Measurements from ENCODE around the gene APRT.
"Not testable (repeated sequence)": the region's sequence is repeated elsewhere in the genome, so short reads cannot be mapped to it uniquely, and the experiment has no call there.

The APRT gene

DNA sequence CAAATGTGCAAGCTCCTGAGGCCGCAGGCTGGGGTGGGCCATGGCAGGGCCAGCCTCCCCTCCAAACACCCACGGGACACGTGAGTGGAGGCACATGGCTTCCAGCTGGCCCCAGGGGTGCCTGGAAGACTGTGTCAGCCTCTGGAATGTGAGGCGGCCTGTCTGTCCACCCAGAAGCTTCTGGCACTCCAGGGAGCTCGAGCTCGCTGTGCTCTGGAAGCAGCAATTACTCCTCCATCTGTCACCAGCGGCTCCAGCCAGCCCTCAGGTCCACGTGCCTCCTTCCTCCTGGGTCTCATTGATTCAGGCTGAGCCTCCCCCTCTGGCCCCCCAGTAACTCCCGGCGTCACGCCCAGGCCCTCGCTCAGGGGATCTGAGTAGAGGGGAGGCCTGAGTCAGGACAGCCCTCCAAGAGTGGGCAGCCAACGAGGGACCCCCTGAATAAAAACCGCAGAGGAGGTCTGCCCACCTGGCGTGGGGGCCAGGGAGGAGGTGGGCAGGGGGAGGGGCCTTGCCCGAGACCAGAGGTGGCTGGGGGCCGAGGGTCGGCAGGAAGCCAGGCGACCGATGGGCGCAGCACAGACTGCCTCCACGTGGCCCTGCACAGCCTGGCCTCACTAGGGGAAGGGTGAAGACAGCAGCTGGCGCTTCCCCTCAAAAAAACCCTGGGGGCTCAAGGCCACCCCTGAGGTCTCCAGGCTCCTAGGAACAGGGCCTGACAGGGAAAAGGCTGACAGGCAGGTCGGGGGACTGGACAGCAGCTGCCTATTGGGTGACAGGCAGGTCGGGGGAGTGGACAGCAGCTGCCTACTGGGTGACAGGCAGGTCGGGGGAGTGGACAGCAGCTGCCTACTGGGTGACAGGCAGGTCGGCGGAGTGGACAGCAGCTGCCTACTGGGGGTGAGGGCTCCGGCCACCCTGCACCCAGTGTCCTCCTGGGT, 38.6 kb downstream of the APRT start:
- DNase-seq (ENCODE audit: low read depth) = peak; percentile 87

DNA sequence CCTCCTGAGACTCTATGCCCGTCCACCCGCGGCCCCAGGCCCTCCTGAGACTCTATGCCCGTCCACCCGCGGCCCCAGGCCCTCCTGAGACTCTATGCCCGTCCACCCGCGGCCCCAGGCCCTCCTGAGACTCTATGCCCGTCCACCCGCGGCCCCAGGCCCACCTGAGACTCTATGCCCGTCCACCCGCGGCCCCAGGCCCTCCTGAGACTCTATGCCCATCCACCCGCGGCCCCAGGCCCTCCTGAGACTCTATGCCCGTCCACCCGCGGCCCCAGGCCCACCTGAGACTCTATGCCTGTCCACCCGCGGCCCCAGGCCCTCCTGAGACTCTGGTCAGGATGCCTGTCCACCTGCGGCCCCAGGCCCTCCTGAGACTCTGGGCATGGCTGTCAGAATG, 39.9 kb downstream of the APRT start:
- not testable (repeated sequence) for DNase-seq (ENCODE audit: low read depth)

DNA sequence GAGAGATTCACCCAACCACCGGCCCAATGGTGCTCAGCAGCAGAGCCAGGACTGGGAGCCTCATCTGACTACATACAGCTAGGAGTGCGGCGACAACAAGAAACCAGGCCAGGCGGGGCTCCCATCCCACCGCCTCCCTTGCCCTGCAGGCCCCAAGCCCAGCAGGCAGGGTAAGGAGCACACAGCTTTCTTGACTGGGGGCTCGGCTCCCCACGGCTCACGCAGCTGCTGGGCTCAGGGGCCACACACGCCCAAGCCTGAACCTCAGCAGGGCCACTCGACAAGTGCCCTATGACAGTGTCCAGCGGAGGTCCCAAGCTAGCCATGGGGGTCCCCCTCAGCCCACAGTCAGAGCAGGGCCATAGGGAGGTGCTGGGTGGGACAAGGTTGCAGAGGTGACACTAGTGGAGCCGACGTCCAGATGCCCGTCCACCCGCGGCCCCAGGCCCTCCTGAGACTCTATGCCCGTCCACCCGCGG, 40.4 kb downstream of the APRT start:
- DNase-seq (ENCODE audit: low read depth) = no peak

DNA sequence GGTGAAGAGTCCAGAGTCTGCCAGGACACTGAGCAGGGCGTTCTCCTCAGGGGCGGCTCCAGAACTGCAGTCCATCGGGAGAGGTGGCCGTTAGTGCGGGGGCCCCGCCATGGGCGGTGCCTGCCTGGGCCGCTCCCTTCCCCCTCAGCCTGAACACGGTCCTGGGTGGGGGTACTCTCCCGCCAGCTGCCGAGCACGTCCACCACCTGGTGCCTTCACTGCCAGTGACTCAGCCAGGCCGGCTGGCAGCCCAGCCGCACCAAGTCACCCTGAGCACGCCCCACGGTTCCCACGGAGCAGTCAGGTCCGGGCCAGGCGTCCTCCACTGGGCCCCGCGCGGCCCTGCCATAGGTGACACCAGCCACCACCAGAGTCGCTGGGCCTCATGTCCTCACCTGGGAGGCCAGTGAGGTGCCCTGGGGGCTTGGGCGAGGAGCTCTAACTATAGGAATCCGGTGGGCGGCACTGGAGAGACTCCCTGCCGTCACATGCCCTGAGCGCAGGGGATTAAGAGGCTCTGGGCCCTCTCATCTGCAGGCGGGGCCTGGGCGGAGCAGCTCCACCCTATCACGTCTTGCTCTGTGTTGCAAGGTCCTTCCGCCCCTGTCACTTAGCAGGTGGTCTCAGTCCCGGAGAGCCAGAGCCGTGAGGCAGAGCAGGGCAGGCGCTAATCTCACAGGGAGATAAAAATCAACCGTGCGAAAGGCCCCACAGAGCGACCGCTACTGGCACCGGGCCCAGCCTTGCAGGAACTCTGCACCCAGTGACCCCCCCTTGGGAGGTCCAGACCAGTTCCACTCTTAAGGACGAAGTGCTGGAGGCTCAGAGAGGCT, 41.1 kb downstream of the APRT start:
- peak; percentile 29 for DNase-seq (ENCODE audit: low read depth)

DNA sequence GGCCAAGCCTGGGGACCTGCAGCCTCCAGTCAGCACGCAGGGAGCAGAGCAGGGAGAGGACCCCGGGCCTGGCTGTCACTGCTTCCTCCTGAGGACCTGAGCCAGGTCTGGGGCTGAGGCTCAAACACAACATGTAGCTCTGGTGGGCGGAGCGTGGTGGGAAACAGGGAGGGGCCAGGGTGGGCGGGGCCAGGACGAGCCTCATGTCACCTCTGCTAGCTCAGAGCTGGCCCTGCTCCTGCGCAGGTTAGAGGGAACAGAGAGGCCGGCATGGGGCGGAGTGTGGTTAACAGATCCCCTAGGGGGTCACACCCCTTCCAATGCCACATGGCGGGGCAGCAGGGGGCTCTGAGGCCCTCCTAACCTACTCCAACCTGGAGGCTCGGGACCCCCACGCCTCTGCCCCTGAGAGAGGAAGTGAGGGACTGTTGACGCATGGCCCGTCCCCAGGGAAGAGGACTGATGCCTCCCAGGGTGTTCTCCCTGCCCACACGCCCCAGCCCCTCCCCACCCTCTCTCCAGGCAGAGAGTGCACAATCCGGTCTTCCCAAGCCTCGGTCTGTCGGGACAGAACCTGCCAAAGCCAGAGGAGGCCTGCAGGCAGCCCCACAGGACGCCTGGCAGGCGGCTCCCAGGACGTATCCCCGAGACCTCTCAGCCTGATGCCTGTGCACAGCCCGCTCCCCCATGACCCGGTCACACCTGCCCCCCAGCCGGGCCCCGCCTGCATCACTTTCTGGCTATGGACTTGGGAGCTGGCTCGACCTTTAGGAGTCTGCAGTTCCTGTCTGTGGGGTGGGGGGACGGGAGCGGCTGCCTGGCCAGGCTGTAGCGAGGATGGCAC, 41.9 kb downstream of the APRT start:
- no peak for DNase-seq (ENCODE audit: low read depth)

DNA sequence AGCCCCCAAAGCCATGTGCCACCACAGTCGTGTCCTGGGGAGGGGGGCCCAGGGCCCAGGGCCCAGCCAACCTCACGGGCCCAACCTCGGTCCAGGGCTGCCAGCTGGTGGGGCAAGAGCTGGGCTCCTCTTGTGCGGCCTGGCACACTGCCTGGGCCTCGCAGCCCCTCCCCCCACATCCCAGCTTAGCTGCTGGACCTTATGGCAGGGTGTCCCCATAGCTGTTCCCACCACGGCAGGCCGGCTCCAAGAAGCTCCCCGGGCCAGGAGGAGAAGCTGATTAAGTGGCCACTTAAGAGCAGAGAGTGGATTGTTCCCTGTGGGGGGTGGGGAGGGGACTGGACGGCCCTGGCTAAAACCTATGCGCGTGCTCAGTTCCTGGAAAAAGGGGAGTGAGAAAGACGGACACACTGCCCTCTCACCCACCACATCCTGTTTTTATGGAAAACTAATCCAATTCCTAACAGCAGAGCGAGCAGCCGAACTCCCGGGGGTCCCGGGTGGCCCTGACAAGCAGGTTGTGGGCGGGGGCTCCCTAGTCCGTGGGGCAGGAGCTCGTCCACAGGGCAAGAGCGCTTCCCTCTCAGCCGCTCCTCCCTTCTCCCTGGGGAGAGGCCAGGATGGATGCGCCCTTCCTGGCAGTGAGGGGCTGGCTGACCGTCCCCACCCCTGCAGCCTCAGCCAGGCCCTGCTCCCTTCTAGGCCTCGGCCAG, 43.5 kb downstream of the APRT start:
- DNase-seq (ENCODE audit: low read depth) = peak; percentile 92

DNA sequence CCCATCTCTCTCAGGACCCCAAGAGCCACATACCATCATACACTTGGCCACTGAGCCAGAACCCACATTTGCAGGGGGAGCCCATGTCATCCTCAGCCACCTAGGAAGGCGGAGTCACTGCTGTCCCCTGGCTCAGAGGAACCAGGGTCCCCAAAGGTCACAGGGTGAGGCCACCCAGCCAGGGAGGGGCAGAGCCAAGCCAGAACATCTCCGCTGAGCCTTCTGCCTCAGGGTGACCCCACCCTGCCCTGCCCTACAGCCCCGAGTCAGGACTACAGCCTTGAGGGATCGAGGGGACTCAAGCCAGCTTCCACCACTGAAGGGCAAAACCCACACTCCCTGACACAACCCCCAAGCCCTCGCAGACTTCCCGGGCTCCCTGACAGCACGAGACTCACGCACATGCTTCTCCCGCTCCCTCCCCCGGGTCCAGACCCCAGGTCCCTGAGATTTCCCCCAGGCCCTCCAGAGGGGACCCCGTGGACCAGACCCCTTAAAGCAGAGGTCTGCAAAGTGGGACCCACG, 44.1 kb downstream of the APRT start:
- no peak for DNase-seq (ENCODE audit: low read depth)

DNA sequence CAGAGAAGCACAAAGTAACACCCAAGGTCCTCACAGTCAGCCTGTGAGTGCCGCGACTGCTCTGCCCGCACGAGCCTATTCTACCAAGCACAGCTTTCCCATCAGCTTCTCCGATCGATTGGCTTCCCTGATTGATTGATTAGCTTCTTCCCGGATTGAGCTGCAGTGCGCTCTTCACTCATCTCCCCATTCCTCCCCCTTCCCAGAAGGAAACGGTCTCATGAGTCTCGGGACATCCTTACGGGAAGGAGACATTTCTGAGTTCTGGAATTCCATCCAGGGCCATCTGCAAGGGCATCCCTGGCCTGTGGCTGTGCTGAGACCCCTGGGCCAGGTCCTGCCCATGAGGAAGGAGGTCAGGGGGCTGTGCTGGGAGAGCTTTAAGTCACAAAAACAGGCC, 44.8 kb downstream of the APRT start:
- DNase-seq (ENCODE audit: low read depth) = no peak

DNA sequence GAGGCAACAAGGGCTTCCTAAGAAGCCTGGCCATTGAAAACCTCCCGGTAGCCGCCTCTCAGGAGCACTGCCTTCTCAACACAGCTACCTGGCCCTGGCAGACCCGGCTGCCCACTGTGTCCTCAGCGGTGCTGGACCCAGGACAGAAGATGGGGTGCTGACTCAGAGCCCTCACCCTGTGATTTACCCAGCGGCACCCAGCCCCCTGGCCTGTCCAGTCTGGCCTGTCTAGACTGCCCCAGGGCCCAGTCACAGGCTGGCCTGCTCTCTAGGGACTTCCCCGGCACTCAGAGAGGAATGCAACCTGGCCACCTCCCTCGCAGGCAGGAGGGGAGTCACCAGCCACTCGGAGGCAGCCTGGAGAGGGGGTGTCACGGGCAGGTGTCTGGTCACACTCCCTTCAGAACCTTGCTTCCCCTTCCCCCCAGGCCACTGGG, 46.8 kb downstream of the APRT start:
- DNase-seq (ENCODE audit: low read depth) = no peak

DNA sequence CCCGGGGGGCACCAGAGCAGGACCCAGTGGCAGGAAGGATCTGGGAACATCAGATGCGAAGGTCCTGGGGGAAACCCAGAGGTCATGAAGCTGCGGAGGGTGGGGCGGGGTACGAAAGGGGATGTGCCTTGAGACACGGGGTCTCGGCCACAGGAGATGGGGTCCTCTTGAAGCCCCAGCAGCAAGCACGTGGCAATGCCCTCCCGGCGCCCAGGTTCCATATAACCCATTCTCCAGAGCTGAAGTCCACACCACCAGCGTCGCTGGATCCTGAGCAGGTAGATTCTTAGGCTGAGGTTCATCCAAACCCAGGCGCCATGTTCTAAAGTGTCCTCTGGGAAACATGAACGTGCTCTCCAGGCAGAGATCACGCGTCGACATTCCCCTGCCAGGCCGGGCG, 47.6 kb downstream of the APRT start:
- DNase-seq (ENCODE audit: low read depth) = no peak

DNA sequence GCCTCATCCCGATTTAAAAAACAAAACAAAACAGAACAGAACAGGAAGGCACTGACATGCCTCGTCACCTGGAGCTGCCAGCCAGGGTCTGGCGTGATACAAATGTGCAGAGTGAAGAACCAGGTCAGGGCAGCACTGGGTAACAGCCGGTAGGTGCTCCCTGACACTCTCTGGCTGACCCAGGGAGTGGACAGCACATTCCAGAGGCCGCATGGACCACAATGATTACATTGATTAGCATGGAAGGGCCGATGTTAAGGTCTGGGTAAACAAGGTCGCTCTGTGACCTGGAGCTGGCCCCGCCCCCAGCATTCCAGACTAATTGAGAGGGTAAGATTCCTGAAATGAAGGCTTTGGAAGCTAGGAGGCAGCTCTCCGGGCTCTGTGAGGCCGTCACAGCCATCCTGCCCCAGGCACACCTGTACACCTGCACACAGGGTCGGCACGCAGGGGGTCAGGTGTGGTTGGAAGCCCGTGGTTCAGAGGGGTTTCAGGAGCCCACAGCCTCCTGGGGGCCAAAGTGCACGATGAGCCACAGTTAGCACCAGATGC, 48.1 kb downstream of the APRT start:
- DNase-seq (ENCODE audit: low read depth) = no peak

DNA sequence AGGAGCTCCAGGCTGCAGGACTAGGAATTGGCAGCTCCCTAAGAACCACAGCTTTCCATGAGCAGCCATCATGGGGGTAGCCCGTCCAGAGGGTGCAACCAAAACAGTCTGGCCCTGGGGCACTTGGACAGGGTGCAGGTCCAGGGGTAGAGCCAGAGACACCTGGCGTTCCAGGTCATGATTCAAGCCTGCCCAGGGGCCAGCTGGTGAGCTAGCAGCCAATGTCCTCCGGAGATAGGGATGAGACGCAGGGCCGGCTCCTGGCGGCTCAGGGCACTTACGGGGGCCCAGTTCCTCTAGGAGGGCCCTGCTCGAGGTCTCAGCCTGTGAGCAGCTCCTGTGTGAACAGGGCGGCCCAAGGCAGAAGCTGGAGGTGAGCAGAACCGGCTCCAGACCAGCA, 48.8 kb downstream of the APRT start:
- no peak for DNase-seq (ENCODE audit: low read depth)

DNA sequence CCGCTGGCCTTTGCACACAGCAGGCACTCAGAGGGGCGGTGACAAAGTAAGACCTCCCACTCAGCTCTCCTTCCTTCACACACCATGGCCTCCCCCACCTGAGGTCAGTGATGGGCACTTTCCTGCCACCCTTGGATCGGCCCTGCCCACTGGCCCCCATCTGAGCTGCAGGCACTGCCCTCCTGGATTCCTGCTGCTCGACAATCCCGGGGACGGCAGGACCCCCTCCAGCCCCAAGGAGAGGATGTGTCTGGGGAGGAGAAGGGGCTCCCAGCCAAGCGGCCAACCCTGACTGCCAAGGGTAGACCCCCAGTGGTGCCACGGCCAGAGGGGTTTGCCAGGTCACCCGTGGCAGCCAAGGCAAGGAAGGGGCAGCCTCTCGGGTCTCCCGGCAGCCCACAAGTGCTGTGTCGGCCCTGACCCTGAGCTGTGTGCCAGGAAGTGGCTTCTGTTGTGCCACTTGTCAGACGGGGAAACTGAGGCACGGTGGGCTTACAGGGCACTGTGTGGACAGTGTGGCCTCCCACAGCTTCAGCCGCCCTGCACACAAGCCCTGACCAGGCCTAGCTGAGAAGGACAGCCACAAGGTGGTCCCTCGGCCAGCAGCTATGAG, 49.4 kb downstream of the APRT start:
- no peak for DNase-seq (ENCODE audit: low read depth)

DNA sequence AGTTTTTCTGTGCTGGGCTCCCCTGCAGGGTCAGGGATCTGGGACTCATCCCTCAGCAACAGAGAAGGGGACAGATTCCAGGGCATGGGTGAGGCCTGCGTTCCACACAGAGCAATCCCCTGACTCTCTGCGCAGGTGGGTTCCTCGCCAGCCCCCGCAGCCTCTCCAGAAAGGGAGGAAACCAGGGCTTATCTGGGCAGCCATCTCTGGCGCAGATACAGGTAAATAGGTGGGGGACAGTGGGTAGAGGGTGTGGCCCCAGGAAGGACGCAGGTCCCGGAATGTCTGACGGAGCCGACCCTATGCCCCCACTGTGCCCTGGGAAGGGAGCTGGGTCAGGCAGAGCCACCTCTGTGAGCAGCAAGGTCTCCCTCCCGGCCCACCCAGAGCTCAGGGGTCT, 49.9 kb downstream of the APRT start:
- no peak for DNase-seq (ENCODE audit: low read depth)

DNA sequence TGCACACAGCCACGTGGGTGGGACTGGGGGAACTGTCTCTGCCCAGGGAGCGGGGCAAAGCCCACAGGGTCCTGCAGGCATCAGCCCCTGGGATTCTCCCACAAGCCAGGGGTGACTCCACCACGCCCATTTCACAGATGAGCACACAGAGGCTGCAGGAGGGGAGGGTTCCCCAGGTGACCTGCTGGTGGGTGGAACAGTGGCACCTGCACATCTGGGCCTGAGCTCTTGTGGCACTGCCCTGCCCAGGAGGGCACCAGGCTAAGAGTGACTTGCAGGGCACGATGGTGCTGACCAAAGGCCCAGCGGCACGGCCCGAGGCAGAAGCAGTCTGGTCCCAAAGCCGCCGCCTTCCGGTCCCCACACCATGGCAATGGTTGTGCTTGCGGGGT, 50.6 kb downstream of the APRT start:
- DNase-seq (ENCODE audit: low read depth) = no peak

DNA sequence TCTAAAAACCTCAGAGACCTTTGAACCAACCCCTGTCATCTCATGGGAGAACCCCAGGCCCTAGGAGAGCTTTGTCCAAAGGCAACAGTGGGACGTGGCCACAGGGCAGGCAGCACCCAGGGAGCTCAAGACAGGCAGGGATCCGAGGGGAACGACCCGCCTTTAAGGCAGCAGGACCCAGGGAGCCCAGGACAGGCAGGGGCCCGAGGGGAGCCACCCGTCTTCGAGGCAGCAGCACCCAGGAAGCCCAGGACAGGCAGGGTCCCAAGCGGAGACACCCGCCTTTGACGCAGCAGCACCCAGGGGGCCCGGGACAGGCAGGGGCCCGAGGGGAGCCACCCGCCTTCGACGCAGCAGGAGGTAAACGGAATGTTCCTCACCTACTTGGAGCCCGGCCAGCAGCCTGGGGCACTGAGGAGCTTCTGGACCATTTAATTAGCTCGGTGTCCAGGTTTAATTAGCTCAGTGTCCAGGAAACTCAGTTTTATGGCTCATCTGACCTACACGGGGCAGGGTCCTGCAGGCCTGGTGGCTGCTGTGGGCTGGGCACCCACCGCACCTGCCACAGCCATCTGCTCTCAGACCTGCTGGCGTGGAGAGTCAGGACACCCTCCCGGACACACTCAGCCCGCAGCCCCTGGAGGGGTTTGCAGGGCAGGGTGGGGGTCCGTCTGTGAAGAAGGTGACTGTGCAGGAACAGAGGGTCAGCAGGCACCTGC, 51.1 kb downstream of the APRT start:
- no peak for DNase-seq (ENCODE audit: low read depth)

DNA sequence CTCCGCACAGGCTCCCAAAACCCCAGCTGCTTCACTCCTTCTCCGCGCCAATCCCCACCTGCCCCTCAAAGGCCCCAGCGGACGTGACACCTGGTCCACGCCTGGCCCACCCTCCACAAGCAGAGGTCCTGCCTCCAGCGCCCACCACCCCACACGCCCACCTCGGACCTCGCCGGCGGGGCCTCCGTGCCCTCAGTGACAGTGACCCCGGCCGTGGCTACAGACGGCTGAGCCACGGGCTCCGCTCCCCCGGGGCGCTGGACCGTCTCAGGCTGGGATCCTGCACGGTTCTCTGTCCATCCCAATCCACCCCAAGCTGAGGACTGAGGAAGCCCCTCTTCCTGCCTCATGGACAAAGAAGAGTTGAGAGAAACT, 51.8 kb downstream of the APRT start:
- no peak for DNase-seq (ENCODE audit: low read depth)
